ENCODE results near the gene FOXO6.

FOXO6 gene

DNA sequence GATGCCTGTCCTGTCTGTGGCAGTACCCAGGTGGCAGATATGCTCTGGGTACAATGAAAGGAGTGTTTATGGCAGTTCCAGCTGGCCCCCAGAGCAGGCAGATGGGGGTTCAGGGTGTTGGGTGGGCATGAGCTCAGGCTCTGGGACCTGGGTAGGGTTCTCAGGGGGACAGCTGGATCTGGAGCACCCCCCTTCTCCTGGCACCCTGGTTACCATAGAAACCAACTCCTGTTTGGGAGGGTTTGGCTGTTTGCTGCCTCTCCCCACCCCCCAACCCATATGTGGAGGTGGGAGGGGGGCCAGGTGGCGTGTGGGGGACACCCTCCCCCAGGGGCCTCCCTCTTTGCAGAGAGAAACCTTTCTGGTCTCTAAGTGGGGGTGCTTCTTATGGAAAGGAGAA lies 7.1 kb downstream of the FOXO6 start:
- no peak for DNase-seq

DNA sequence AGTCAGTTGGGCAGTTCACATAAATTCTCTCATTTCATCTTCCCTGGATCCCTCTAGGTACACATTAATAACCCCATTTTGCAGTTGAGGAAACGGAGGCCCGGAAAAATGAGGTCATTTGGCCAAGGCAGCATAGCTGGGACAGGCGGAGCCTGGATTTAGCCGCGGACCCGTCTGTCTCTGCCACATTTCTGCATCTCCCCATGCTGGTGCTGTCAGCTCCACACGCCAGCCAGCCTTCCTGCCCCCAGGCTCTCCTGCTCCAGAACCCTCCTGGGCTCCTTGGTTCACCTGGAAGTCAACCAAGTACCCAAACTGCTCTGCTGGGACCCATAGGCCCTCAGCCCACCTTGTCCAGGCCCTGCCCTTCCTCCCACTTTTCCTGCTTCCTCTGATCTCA lies 7.6 kb downstream of the FOXO6 start:
- no peak for DNase-seq

DNA sequence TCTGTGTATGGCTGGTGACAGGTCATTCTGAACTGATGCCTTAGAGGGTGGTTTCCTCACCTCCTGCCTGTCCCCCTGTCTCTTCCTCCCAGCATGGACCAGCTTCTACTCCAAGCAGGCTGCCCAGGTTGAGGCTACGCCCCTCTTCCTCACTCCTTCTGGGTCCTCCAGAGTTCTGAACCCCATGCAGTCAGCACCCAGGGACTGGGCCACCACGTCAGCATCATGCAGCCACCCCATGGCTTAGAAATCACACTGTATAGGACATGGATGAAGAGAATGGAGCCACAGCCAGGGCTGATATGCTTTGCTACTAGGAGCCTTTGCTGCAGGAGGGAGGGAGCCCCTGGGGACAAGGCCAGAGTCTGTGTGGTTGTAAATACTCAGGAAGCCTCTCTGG lies 8.3 kb downstream of the FOXO6 start:
- DNase-seq: no peak

DNA sequence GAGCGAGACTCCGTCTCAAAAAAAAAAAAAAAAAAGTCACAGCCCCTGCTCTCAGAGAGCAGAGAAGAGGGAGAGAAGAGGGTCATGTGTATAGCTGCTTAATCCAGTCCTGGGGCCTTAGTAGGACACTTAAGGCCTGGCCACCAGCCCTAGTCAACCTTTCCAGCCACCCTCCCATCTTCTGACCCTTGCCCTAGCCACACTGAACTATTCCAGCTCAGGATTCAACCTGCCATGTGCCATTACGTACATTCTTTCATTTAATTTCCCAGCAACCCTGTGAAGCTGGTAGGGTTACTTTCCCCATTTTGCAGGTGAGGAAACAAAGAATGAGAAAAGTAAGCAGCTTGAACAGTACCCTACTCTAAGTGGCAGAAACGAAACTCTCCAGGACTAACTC lies 9.0 kb downstream of the FOXO6 start:
- DNase-seq: no peak

DNA sequence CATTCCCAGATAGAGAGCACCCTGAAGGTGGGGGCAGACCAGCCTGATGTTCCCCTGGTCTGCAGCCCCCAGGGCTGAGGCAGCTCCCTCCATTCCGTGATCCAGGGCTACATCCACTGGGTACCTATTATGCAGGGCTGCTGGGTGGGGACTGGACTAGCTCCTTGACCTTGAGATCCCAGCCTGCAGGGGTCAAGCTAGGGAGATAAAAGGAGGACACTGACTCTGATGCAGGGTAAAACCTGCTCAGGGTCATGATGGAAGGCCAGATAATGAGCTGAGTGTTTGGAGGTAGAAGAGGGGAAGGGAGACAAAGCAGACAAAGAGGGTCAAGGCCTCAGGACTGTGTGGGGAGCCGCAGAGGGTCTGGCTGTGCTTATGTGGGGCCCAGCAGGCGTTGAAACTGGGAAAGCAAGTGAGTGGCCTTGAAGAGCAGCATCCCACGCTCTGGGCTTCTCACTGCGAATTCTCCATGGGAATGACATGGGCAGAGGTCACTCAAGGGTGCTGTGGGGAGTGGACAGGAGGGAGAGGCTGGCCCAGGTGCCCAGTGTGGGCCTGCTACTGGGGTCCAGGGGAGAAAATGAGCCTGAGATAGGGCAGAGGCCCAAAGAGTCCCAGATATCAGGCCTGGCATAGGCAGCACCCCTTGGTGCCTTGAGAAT lies 9.7 kb downstream of the FOXO6 start:
- no peak for DNase-seq

DNA sequence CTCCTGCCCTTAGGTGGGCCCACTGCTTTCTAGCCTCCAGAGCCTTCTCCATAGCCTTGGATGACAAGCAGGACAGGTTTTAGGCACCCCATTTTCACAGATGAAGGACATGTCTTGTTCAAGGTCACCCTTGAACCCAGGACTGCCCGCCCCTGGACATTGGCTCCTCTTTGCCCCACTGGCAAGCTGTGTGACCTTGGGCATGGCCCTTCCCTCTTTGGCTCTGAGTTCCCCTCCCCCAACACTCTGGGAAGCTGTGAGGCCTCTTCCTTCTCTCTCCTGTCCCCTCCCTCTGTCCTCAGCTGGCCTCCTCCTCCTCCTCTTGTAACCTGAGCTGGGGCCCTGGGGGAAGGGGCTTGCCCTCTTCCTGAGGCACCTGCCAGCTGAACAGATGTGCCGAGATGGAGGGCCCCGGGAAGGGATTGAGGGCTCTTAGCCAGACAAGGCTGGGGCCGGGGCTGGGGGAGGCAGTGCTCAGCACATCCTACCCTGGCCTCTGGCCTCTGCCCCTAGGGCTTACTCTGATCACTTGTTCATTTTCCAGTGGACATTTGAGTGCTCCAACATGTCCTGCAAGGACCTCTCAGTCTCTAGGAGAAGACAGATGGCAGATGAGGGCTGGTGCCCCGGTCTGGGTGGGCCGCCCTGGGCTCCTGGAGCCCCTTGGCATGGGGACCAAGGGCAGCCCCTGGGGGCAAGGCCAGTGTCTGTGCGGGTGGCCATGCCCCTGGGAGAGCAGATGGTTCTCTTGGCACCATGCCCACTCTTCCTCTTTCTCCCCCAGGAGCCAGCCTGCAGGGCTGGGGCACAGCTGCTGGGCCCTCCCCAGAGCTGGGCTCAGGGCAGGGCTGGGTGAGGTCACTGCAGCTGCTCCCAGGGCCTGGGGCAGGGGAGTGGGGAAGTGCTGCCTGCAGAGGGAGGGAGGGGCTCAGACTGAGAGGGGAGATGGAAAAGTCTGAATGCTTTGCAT lies 10.7 kb downstream of the FOXO6 start:
- no peak for DNase-seq

DNA sequence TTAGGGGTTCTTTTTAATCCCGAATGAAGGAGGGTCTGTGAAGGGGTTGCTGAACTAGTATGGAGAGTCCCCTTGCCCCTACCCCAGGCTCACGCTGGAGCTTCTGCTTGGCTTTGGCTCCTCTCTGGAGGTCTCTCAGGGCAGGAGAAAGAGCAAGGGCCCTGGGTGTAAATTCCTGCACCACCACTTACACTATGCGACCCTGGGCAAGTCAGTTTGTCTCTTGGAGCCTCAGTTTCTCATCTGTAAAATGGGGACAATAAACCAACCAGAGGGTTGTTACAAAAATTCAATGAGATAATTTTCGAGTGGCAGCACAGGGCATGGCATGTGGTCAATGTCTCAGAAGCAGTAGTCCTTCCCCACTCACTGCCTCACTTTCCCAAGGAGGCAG lies 11.4 kb downstream of the FOXO6 start:
- no peak for DNase-seq

DNA sequence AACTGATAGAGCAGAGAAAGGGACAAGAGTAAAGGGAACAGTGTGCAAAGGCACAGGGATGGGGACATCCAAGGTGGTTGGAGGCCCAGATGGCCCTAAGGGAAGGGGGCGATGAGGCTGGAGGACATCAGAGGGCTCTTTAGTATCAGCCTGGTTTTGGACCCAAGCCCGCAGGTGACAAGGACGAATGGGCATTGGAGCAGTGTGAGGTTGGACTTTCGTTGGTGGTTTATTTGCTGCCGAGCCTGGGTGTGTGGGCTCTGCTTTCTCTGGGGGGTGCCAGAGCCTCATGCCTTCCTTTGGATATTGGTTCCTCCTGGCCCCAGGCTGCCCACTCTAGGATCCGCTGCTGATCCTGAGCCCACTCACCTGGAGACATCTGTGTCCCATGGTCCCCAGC lies 12.1 kb downstream of the FOXO6 start:
- DNase-seq: no peak

DNA sequence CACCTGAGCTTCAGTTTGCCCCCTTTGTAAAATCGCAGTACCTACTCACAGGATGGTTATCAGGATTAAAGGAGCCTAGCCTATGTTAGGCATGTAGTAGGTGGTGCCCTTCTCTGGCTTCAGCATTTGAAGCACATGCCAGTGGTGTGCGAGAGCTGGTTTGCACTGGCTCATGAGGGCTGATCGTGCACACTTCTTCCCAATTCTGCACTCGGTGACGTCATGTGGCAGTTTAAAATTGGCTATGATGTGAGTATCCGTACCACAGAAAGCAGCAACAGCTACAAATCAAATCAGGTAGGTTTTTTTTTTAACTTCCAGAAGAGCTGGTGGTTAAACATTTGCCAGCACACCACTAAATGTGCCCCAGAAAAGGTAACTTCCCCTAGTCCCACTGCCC lies 13.5 kb downstream of the FOXO6 start:
- DNase-seq: no peak

DNA sequence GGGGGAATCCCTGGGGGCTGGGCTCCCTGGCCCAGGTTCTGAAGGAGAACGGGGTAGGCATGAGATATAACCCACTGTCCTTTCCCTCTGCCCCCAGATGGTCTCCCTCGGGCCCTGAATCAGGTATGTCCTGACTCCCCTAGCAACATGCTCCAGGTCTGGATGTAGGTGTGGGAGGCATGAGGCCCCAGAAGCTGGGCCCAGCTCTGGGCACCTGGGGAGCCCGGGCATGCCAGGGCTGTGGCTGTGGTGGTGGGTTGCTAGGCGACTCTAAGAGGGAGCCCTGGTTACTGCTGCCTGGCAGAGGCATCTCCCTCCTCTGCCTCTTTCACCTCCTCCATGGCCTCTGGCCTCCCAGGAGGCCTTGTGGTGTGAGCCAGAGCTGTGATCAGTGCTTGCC lies 16.2 kb downstream of the FOXO6 start:
- no peak for DNase-seq

DNA sequence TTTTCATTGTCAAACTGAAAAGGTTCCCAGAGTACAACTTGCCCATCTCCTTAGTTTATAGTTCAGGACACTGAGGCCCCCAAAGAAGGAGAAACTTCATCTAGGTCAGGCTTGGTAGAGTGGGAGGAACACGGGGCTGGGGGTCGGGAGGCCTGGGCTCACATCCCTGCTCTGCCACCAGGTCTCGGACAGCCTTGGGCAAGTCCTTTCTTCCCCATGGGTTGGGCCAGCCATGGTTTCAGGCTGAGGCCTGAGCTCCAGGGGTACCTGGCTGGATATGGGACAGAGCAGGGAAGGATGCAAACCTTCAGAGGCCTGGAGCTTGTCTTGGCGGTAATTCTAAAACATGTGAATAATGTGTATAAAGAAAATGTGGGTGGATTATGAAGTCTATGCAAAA lies 17.0 kb downstream of the FOXO6 start:
- DNase-seq: no peak

DNA sequence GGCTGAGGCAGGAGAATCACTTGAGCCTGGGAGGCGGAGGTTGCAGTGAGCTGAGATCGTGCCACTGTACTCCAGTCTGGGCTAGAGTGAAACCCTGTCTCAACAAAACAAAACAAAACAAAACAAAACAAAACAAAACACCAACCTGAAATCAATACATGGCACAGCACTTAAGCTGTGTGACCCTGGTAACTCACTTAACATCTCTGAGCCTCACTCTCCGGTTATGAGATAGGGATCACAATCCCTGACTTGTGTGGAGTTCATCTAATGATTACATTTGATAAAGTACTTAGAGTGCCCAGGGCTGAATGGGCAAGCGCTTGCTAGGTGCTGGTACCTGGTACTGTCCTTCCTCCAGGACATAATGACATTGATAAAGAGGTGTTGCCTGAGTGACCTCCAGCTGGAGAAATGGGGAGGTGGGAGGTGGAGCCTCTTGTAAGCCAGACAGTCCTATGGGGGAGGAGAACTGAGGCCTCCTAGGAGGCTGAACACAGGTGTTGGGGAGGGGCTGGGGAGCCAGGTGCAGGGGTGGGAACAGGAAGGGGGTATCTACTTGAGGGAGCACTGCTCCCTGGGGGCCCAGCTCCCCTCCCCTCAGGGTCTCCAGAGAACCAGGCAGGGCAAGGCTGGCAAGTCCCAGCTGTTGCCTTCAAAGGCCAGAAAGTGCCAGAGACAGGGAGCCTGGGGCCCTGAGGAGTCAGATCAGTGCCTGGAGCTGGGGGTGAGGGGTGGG lies 17.9 kb downstream of the FOXO6 start:
- no peak for DNase-seq

DNA sequence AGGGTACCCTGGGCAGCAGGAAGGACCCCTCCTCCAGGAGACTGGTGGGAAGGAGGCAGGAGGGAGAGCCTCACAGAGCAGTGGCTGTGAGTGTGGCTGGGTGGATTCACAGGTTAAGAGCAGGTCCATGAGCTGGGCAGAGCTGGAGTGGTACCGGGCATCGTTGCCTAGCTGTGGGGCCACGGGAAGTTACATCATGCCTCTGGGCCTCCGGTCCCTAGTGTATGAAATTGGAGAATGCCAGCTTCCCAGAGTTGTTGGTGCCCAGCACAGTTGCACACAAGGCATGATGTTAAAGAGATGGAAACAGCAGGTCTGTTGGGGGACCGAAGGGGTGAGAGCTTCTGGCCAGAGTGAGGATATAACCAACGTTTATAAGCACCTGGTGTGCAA lies 18.5 kb downstream of the FOXO6 start:
- DNase-seq: no peak

DNA sequence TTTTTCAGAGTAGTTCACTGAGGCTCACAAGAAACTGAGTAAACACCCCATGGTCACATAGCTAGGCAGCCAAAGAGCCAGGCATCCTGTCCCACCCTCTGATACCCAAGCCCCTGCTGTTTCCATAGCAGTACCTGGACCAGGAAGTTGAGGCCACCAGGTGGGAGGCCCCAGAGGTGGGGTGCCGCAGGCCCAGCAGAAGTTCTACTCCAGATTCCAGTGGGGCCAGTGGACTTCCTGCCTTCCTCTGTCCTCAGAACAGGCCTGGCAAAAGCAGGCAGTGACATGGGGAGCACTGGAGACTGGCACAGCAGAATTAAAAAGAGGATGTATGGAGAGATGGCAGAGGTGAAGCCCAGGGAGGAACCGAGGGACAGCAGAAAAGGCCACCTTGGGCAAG lies 19.0 kb downstream of the FOXO6 start:
- no peak for DNase-seq

DNA sequence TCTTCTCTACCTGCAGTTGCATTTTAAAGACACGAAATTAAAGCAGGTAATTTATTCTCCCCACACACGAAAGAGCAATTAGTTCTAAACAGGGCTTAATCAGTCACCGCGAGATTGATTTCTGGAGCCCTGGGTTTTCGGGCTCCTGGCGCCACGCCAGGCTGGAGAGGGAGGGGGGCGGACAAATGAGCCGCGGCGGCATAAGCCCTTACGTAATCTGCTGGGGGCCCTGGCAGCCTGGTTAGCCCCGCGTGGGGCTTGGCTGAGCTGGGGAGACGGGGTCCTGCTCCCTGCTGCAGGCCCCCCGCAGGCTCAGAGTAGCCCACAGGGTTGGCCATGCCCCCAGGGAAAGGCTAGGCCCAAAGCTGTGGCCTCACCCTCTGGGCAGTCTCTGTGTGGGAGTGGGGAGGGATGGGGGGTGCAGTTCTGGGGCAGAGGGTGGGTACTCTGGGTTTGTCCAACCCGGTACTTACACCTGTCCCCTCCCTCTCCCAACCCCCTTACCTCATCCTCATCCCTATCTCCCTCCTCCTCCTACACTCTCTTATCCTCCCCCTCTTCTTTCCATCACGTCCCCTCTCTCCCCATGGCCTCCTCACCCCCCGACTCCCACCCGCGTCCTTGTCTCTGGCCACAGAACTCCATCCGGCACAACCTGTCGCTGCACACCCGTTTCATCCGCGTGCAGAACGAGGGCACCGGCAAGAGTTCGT lies 19.9 kb downstream of the FOXO6 start:
- DNase-seq: peak; percentile 28

DNA sequence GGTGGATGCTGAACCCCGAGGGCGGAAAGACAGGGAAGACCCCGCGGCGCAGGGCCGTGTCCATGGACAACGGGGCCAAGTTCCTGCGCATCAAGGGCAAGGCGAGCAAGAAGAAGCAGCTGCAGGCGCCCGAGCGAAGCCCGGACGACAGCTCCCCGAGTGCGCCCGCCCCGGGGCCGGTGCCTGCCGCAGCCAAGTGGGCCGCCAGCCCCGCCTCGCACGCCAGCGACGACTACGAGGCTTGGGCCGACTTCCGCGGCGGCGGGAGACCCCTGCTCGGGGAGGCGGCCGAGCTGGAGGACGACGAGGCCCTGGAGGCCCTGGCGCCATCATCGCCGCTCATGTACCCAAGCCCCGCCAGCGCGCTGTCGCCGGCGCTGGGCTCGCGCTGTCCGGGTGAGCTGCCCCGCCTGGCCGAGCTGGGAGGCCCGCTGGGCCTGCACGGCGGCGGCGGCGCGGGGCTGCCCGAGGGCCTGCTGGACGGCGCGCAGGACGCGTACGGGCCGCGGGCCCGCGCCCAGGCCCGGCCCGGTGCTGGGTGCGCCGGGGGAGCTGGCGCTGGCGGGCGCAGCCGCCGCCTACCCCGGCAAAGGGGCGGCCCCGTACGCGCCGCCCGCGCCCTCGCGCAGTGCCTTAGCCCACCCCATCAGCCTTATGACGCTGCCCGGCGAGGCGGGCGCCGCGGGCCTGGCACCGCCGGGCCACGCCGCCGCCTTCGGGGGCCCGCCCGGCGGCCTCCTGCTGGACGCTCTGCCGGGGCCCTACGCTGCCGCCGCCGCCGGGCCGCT lies 20.7 kb downstream of the FOXO6 start:
- DNase-seq: peak; percentile 14

DNA sequence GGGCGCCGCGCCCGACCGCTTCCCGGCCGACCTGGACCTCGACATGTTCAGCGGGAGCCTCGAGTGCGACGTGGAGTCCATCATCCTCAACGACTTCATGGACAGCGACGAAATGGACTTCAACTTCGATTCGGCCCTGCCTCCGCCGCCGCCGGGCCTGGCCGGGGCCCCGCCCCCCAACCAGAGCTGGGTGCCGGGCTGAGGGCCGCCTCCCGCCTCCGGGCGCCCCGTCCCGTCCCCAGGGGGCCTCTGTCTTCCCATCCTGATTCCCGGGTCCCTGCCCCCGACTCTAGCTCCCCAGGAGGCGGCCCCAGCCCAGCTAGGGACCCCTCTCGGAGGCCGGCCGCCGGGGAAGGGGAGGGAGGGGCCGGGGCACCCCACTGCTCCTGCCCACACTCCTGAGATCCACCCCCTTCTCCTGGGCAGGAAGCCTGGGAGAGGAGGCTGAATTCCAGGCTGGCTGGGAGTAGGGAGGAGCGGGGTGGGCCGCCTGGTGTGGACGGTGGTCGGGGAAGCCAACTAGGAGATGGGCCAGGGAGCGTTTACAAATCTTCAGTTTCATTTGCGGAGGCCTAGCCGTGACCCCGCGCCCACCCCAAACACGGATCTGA lies 21.4 kb downstream of the FOXO6 start:
- DNase-seq: no peak

DNA sequence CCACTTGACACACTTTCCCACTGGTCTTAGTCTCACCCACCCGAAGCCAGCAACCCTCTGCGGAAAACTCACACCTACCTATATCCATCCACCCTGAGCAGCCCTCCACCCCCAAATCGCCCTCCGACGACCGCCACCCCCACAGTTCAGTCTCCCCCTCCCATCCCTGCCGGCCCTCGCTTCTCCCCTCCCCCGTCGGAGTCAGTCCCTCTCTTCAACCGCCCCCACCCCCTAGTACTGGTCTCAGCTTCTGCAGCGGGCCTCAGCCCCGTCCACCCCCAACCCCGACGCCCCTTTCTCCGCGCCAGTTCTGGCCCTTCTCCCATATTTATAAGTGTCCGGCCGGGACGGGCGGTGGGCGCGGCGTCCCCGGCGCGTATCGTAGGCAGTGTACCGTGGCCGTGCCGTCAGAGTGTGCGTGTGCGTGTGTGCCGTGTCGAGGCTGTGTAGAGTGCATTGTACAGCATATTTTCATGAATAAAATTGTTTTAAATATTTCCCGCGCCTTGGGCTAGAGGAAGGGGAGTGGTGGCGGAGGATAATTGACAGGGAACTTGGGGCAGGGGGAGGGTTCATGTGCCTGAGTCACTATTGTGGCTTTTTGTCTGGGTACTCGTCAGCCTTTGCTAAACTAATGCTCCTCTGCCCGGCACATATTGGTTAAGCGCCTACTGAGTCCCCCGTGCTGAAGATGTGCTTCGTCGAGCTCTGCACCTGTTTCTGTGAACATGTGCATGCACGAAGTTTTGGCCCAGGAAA lies 22.0 kb downstream of the FOXO6 start:
- peak; percentile 36 for DNase-seq

DNA sequence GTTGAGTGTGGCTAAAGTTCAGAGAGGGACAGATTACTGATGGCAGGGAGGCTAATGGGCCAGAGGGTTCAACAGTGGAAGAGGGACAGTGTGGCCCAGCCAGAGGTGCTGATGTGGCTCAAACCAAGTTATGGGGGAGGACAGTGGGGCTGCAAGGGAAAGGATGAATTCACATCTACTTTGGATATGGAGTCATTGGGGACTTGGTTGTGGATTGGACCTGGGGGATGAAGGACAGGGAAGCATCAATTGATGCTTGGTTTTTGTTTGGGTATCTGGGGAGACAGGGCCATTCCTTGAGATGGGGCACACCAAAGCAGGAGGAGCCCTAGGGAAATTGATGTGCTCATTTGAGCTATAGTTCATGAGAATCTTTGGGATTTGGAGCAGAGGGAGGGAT lies 23.3 kb downstream of the FOXO6 start:
- DNase-seq: no peak

DNA sequence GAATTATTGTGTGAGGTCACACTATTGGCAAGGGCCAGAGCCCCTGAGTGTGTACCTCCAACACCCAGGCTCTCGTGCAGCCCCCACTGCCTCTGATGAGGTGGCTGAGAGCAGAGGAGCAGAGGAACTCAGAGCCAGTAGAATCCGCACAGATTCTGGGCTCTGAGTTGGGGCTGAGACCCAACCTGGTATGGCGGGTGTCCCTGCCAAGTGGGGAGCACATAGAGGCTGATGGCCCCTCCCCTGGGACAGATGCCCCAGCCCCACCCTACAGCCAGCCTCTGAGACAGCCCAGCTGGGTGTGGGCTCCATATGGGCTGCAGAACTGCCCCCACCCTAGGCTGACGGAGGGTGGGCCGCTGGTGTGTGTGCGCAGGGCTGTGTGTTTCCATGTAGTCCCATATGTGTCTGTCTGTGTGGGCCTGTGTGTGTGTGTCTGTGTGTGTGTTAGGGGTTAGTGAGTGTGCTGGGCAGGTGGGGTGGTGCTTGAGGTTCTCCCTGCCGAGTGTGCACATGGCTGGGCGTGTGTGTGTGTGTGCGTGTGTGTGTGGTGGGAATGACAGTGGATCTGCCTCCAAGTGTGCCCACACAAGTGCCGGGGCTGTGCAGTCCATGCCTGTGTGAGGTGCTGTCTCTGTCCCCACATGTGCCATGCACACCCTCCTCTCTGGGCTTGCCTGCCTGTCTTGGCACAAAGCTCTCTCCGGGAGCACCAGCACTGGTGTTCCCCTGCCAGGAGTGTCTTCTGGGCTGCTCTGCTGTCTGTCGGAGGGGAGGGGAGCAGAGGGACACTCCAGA lies 24.4 kb downstream of the FOXO6 start:
- no peak for DNase-seq
